Epithelial cell of esophagus (primary cell): ENCODE data around the gene AP1S3.
A peak's percentile ranks its signal among the peaks of the same experiment; 100 is the strongest.
"Not testable (repeated sequence)": the region's sequence is repeated elsewhere in the genome, so short reads cannot be mapped to it uniquely, and the experiment has no call there.

Source experiments
- DNase-seq: peaks from one replicate; pipeline ENCODE4 v3.0.0; 2010; ENCODE audit warnings: low read depth
- H3K4me3 ChIP-seq: 2 replicates; pipeline ENCODE4 v1.5.1; 2011; ENCODE audit warnings: mild to moderate bottlenecking, low read length, control low read depth
- TF ChIP-seq, protein P1 (sequence below): IDR thresholded peaks from 2 replicates; pipeline ENCODE4 v1.5.1; 2011; ENCODE audit warnings: low read depth, mild to moderate bottlenecking, low read length, control low read depth, inconsistent platforms; ENCODE audit not compliant: insufficient read depth; ENCODE audit errors: missing control alignments

The AP1S3 gene

GRCh38 chr2:223762853-223763252, 74.5 kb downstream of the AP1S3 start:
- TF ChIP-seq, protein P1, sequence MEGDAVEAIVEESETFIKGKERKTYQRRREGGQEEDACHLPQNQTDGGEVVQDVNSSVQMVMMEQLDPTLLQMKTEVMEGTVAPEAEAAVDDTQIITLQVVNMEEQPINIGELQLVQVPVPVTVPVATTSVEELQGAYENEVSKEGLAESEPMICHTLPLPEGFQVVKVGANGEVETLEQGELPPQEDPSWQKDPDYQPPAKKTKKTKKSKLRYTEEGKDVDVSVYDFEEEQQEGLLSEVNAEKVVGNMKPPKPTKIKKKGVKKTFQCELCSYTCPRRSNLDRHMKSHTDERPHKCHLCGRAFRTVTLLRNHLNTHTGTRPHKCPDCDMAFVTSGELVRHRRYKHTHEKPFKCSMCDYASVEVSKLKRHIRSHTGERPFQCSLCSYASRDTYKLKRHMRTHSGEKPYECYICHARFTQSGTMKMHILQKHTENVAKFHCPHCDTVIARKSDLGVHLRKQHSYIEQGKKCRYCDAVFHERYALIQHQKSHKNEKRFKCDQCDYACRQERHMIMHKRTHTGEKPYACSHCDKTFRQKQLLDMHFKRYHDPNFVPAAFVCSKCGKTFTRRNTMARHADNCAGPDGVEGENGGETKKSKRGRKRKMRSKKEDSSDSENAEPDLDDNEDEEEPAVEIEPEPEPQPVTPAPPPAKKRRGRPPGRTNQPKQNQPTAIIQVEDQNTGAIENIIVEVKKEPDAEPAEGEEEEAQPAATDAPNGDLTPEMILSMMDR = no peak
- H3K4me3 ChIP-seq = no peak overlapping the region
- DNase-seq = no peak

DNA sequence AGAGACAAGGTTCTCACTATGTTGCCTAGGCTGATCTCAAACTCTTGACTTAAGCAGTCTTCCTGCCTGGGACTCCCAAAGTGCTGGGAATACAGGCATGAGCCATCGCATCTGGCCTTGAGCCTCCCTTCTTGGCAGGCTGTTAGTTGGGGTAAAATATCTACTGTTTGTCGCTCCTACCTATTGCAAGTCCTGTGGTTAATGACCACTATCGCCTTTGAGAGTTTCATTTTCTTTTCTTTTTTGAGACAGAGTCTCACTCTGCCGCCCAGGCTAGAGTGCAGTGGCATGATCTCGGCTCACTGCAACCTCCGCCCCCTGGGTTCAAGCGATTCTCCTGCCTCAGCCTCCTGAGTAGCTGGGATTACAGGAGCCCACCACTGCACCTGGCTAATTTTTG, 75.6 kb downstream of the AP1S3 start:
- DNase-seq, H3K4me3 ChIP-seq: not testable (repeated sequence)

DNA sequence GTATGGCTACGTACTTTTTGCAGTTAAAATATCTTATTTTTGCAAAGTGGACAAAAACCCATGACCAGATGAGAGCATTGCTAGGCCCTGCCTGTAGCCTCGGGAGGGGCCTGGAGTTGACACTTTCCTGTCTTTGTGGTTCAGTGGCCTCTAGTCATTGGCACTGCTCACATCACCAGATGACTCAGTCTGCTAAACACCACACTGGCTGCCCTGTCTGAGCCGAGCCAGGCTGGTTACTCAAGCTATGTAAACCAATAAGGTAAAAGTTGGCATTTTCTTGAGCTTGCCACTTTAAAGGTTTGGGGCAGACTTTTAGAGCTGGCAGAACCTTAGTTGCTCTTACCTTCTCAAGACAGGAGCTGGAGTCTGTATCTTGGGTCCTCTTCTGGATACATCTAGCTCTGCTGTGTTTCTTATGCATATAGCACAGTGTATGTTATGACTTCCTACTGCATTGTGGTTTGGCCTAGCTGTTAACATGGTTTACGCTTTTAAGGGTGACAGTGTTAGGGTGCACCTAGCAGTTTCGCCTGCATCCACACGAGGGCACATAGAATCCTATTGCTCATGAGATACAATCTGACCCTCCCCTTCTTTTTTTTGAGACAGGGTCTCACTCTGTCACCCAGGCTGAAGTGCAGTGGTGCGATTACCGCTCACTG, 76.4 kb downstream of the AP1S3 start:
- TF ChIP-seq, protein P1 = peak; percentile 43
- peak; percentile 97 for DNase-seq
- H3K4me3 ChIP-seq = no peak overlapping the region

GRCh38 chr2:223759569-223760430, 77.6 kb downstream of the AP1S3 start:
- DNase-seq = peak; percentile 98
- TF ChIP-seq, protein P1 = no peak
- H3K4me3 ChIP-seq = no peak overlapping the region

- TF ChIP-seq, protein P1 = no peak
- H3K4me3 ChIP-seq = no peak overlapping the region
- DNase-seq = no peak
These were observed 79.1 kb downstream of the AP1S3 start for GRCh38 chr2:223758131-223758840.

GRCh38 chr2:223753940-223754339, 83.4 kb downstream of the AP1S3 start:
- TF ChIP-seq, protein P1 = no peak
- no peak for DNase-seq
- no peak overlapping the region for H3K4me3 ChIP-seq

DNA sequence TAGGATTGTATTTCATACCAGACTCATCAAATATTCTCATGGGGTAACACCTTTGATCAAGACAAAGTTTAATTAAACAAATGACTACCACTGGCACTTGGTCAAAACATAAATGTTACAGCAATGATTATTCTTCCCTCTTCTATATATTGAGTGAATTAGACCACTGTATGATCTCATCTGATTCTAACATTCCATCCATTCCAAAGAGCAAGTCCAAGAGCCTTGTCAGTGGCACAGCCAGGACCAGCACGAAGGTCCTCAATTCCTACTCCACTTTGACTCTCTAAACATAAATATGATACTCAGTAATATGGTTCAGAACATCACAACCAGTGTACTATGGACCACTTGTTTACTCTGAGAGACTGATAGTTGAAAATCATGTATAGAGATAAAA, 86.4 kb downstream of the AP1S3 start:
- H3K4me3 ChIP-seq = no peak overlapping the region
- TF ChIP-seq, protein P1 = no peak
- DNase-seq = no peak
